WTC11 (cell line): ENCODE results near the gene SPTB. TPM values are rescaled to one million over a fixed set of nuclear protein-coding genes. Genes with fewer than 3 reads are reported as not detected.

Experiments used
- ATAC-seq: fragments of 200-7000 bp; cut with Tn5 transposase; 2 replicates; pipeline ENCODE4 v1.10.0; 2021; ENCODE audit warnings: mild to moderate bottlenecking, moderate library complexity
- CTCF ChIA-PET: fragments of 300-600 bp; sonication (Branson Sonifier 250); formaldehyde crosslinking; loops from one replicate; lab custom pipeline; 2021; ENCODE audit warnings: antibody characterized with exemption; lab: Charles Lee
- POLR2A ChIA-PET: fragments of 350-600 bp; sonication (Branson Sonifier 250); formaldehyde crosslinking; loops from one replicate; lab custom pipeline; 2021; ENCODE audit warnings: antibody characterized with exemption; lab: Charles Lee
- DNase-seq: peaks from one replicate; pipeline ENCODE4 v3.0.0; 2021; ENCODE audit warnings: low spot score
- H3K27ac Mint-ChIP-seq: 2 replicates; pipeline ENCODE4 v1.8.0; 2021; ENCODE audit warnings: mixed read lengths
- H3K27me3 Mint-ChIP-seq: 2 replicates; pipeline ENCODE4 v1.8.0; 2021; ENCODE audit warnings: low read depth, mild to moderate bottlenecking, moderate library complexity, mixed read lengths
- H3K36me3 Mint-ChIP-seq: 2 replicates; pipeline ENCODE4 v1.8.0; 2021; ENCODE audit warnings: mixed read lengths
- H3K4me1 Mint-ChIP-seq: 2 replicates; pipeline ENCODE4 v1.8.0; 2022; ENCODE audit warnings: mixed read lengths
- H3K4me3 Mint-ChIP-seq: 2 replicates; pipeline ENCODE4 v1.8.0; 2021; ENCODE audit warnings: mild to moderate bottlenecking, moderate library complexity, mixed read lengths
- H3K9me3 Mint-ChIP-seq: 2 replicates; pipeline ENCODE4 v1.8.0; 2021; ENCODE audit warnings: mixed read lengths
- FOXP1 ChIP-seq: sonication (generic); formaldehyde crosslinking; IDR thresholded peaks from 2 replicates; pipeline ENCODE4 v1.8.0; 2022; ENCODE audit warnings: missing genetic modification reagents, mild to moderate bottlenecking, moderate library complexity, borderline replicate concordance
- GTF2I ChIP-seq: fragments of 250-450 bp; sonication (Bioruptor Pico); conservative IDR thresholded peaks from 2 replicates; pipeline ENCODE4 v1.4.0; 2021; ENCODE audit warnings: mild to moderate bottlenecking
- IRF2 ChIP-seq: sonication (generic); formaldehyde crosslinking; IDR thresholded peaks from 2 replicates; pipeline ENCODE4 v1.8.0; 2022; ENCODE audit warnings: low read depth, missing genetic modification reagents, borderline replicate concordance
- JUN ChIP-seq: sonication (generic); formaldehyde crosslinking; IDR thresholded peaks from 2 replicates; pipeline ENCODE4 v1.8.0; 2023; ENCODE audit warnings: mild to moderate bottlenecking, missing genetic modification reagents
- MXD4 ChIP-seq: fragments of 250-450 bp; sonication (Bioruptor Pico); IDR thresholded peaks from 2 replicates; pipeline ENCODE4 v1.8.0; 2021; ENCODE audit warnings: mild to moderate bottlenecking, moderate library complexity, borderline replicate concordance
- NR2C2 ChIP-seq: sonication (generic); formaldehyde crosslinking; IDR thresholded peaks from 2 replicates; pipeline ENCODE4 v1.8.0; 2022; ENCODE audit warnings: mild to moderate bottlenecking, missing genetic modification reagents
- SMAD3 ChIP-seq: sonication (generic); formaldehyde crosslinking; IDR thresholded peaks from 2 replicates; pipeline ENCODE4 v1.8.0; 2022; ENCODE audit warnings: missing genetic modification reagents, mild to moderate bottlenecking, borderline replicate concordance
- TEAD4 ChIP-seq: sonication (generic); formaldehyde crosslinking; IDR thresholded peaks from 2 replicates; pipeline ENCODE4 v1.8.0; 2022; ENCODE audit warnings: mild to moderate bottlenecking, missing genetic modification reagents
- ZBTB21 ChIP-seq: sonication (generic); formaldehyde crosslinking; IDR thresholded peaks from 2 replicates; pipeline ENCODE4 v1.8.1; 2023; ENCODE audit warnings: mild to moderate bottlenecking, missing genetic modification reagents, borderline replicate concordance
- ZNF423 ChIP-seq: fragments of 250-450 bp; sonication (Bioruptor Pico); IDR thresholded peaks from 2 replicates; pipeline ENCODE4 v2.1.2; 2022; ENCODE audit warnings: mild to moderate bottlenecking, moderate library complexity
- total RNA-seq: library from RNA; stranded (reverse); gene quantifications from 3 replicates; pipeline ENCODE4 v1.2.3, GENCODE V29; 2021
- TF ChIP-seq, protein P1 (sequence below): fragments of 250-450 bp; sonication (Bioruptor Pico); IDR thresholded peaks from 2 replicates; pipeline ENCODE4 v1.9.0; 2021; ENCODE audit warnings: mild to moderate bottlenecking
- TF ChIP-seq, protein P2 (sequence below): fragments of 250-450 bp; sonication (Bioruptor Pico); conservative IDR thresholded peaks from 2 replicates; pipeline ENCODE4 v1.9.0; 2021; ENCODE audit warnings: mild to moderate bottlenecking
- TF ChIP-seq, protein P3 (sequence below): sonication (generic); formaldehyde crosslinking; IDR thresholded peaks from 2 replicates; pipeline ENCODE4 v1.8.0; 2023; ENCODE audit warnings: missing genetic modification reagents, mild to moderate bottlenecking, borderline replicate concordance
- TF ChIP-seq, protein P4 (sequence below): fragments of 250-450 bp; sonication (Bioruptor Pico); IDR thresholded peaks from 2 replicates; pipeline ENCODE4 v1.8.0; 2021; ENCODE audit warnings: mild to moderate bottlenecking
- TF ChIP-seq, protein P5 (sequence below): fragments of 250-450 bp; sonication (Bioruptor Pico); IDR thresholded peaks from 2 replicates; pipeline ENCODE4 v2.1.2; 2022; ENCODE audit warnings: mild to moderate bottlenecking, moderate library complexity
- TF ChIP-seq, protein P6 (sequence below): sonication (generic); formaldehyde crosslinking; IDR thresholded peaks from 2 replicates; pipeline ENCODE4 v1.8.1; 2023; ENCODE audit warnings: mild to moderate bottlenecking, missing genetic modification reagents, moderate library complexity
- TF ChIP-seq, protein P7 (sequence below): fragments of 250-450 bp; sonication (Bioruptor Pico); IDR thresholded peaks from 2 replicates; pipeline ENCODE4 v1.9.0; 2021; ENCODE audit warnings: mild to moderate bottlenecking, borderline replicate concordance

SPTB gene
- total RNA-seq, 1 experiment from 2014 or later, result 3.2 TPM

DNA sequence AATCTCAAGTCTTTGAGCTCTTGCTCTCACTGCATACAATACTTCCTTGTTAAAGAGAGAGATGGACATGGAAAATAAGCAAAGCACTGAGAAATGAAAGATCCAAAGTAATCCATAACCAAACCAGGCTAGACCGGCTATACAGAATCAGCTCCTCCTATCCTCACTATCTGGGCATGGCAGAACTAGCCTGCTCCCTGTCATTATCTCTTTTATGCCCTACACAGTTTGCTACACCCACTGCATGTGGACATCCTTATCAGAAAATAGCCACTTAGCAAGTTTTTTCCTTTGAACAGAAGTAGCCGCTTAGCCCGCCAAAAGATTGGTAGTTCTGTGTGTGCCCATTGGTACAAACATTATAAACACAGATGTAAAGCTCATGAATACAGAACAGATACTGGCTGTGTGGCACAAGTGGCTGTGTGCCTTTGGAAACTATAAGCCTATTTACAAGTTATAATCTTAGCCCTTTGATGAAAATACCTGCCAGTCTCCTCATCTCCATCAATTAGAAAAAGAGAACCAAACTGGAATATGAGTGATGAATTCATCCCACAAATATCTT, 34.7 kb downstream of the SPTB start (continued):
- TF ChIP-seq, protein P1, sequence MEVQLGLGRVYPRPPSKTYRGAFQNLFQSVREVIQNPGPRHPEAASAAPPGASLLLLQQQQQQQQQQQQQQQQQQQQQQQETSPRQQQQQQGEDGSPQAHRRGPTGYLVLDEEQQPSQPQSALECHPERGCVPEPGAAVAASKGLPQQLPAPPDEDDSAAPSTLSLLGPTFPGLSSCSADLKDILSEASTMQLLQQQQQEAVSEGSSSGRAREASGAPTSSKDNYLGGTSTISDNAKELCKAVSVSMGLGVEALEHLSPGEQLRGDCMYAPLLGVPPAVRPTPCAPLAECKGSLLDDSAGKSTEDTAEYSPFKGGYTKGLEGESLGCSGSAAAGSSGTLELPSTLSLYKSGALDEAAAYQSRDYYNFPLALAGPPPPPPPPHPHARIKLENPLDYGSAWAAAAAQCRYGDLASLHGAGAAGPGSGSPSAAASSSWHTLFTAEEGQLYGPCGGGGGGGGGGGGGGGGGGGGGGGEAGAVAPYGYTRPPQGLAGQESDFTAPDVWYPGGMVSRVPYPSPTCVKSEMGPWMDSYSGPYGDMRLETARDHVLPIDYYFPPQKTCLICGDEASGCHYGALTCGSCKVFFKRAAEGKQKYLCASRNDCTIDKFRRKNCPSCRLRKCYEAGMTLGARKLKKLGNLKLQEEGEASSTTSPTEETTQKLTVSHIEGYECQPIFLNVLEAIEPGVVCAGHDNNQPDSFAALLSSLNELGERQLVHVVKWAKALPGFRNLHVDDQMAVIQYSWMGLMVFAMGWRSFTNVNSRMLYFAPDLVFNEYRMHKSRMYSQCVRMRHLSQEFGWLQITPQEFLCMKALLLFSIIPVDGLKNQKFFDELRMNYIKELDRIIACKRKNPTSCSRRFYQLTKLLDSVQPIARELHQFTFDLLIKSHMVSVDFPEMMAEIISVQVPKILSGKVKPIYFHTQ (CRISPR knock-in tag), result no peak
- TF ChIP-seq SMAD3 (CRISPR knock-in tag), result no peak

DNA sequence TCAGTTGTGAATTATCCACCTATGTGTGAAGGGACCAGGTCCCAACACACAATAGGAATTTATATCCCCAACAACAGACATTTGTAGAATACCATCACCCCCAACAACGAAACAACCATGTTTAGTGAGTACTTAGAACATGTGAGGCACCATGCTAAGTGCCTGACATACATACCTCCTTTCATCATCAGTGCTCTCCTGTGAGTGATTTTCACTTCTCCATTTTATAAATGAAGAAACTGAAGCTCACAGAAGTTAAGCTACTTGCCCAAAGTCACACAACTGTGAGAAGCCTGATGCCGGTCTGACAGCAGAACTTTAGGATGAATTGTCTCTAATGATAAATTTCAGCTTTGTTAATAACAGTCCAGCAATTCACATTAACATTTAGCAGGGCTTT, 35.4 kb downstream of the SPTB start:
- ATAC-seq (no peak), DNase-seq (no peak)
- Mint-ChIP-seq H3K4me1 (peaks cover 29% of the 10 kb centered on the region), H3K36me3 (no peaks in the 10 kb centered on the region), H3K4me3 (no peak overlapping the region), H3K27ac (no peak overlapping the region), H3K9me3 (peaks cover under 1% of the 10 kb centered on the region; the same call in 1 of the 2 replicates), H3K27me3 (no peaks in the 10 kb centered on the region; the same call in 1 of the 2 replicates)
- TF ChIP-seq, protein P2, sequence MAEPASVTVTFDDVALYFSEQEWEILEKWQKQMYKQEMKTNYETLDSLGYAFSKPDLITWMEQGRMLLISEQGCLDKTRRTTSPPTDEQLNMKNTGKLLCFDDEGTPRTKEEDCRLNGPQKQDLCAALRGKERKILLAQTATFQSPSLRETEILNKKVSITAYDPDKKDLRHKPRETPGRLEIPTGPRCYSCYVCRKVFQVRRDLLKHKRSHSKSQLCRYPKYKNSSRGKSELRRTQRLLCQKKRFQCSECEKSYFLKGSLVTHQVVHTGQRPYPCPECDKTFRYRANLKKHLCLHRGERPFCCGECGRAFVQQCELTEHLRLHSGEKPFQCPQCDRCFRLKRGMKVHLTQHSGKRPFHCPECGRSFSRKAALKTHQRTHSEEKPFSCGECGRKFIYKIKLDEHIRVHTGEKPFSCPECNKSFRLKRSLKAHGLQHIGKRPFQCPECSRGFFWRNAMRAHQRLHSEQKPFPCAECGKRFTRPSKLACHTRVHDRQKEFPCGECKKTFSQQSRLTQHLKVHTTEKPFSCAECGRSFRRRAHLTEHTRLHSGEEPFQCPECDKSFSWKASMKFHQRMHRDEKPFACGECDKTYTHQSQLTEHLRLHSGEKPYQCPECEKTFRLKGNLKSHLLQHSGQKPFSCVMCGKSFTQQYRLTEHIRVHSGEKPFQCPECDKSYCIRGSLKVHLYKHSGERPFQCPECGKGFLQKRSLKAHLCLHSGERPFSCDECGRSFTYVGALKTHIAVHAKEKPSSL, result no peak
- TF ChIP-seq, protein P3, sequence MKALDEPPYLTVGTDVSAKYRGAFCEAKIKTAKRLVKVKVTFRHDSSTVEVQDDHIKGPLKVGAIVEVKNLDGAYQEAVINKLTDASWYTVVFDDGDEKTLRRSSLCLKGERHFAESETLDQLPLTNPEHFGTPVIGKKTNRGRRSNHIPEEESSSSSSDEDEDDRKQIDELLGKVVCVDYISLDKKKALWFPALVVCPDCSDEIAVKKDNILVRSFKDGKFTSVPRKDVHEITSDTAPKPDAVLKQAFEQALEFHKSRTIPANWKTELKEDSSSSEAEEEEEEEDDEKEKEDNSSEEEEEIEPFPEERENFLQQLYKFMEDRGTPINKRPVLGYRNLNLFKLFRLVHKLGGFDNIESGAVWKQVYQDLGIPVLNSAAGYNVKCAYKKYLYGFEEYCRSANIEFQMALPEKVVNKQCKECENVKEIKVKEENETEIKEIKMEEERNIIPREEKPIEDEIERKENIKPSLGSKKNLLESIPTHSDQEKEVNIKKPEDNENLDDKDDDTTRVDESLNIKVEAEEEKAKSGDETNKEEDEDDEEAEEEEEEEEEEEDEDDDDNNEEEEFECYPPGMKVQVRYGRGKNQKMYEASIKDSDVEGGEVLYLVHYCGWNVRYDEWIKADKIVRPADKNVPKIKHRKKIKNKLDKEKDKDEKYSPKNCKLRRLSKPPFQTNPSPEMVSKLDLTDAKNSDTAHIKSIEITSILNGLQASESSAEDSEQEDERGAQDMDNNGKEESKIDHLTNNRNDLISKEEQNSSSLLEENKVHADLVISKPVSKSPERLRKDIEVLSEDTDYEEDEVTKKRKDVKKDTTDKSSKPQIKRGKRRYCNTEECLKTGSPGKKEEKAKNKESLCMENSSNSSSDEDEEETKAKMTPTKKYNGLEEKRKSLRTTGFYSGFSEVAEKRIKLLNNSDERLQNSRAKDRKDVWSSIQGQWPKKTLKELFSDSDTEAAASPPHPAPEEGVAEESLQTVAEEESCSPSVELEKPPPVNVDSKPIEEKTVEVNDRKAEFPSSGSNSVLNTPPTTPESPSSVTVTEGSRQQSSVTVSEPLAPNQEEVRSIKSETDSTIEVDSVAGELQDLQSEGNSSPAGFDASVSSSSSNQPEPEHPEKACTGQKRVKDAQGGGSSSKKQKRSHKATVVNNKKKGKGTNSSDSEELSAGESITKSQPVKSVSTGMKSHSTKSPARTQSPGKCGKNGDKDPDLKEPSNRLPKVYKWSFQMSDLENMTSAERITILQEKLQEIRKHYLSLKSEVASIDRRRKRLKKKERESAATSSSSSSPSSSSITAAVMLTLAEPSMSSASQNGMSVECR (CRISPR knock-in tag), result no peak
- no peak for TF ChIP-seq MXD4
- TF ChIP-seq IRF2 (CRISPR knock-in tag), result no peak
- TF ChIP-seq FOXP1 (CRISPR knock-in tag), result no peak
- no peak for TF ChIP-seq NR2C2 (CRISPR knock-in tag)
- TF ChIP-seq, protein P4, sequence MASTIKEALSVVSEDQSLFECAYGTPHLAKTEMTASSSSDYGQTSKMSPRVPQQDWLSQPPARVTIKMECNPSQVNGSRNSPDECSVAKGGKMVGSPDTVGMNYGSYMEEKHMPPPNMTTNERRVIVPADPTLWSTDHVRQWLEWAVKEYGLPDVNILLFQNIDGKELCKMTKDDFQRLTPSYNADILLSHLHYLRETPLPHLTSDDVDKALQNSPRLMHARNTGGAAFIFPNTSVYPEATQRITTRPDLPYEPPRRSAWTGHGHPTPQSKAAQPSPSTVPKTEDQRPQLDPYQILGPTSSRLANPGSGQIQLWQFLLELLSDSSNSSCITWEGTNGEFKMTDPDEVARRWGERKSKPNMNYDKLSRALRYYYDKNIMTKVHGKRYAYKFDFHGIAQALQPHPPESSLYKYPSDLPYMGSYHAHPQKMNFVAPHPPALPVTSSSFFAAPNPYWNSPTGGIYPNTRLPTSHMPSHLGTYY (CRISPR knock-in tag), result no peak
- no peak for TF ChIP-seq ZBTB21
- TF ChIP-seq, protein P5, sequence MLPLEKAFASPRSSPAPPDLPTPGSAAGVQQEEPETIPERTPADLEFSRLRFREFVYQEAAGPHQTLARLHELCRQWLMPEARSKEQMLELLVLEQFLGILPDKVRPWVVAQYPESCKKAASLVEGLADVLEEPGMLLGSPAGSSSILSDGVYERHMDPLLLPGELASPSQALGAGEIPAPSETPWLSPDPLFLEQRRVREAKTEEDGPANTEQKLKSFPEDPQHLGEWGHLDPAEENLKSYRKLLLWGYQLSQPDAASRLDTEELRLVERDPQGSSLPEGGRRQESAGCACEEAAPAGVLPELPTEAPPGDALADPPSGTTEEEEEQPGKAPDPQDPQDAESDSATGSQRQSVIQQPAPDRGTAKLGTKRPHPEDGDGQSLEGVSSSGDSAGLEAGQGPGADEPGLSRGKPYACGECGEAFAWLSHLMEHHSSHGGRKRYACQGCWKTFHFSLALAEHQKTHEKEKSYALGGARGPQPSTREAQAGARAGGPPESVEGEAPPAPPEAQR, result no peak
- no peak for TF ChIP-seq JUN (CRISPR knock-in tag)
- TF ChIP-seq, protein P6, sequence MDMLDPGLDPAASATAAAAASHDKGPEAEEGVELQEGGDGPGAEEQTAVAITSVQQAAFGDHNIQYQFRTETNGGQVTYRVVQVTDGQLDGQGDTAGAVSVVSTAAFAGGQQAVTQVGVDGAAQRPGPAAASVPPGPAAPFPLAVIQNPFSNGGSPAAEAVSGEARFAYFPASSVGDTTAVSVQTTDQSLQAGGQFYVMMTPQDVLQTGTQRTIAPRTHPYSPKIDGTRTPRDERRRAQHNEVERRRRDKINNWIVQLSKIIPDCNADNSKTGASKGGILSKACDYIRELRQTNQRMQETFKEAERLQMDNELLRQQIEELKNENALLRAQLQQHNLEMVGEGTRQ (CRISPR knock-in tag), result no peak
- no peak for TF ChIP-seq GTF2I
- TF ChIP-seq, protein P7, sequence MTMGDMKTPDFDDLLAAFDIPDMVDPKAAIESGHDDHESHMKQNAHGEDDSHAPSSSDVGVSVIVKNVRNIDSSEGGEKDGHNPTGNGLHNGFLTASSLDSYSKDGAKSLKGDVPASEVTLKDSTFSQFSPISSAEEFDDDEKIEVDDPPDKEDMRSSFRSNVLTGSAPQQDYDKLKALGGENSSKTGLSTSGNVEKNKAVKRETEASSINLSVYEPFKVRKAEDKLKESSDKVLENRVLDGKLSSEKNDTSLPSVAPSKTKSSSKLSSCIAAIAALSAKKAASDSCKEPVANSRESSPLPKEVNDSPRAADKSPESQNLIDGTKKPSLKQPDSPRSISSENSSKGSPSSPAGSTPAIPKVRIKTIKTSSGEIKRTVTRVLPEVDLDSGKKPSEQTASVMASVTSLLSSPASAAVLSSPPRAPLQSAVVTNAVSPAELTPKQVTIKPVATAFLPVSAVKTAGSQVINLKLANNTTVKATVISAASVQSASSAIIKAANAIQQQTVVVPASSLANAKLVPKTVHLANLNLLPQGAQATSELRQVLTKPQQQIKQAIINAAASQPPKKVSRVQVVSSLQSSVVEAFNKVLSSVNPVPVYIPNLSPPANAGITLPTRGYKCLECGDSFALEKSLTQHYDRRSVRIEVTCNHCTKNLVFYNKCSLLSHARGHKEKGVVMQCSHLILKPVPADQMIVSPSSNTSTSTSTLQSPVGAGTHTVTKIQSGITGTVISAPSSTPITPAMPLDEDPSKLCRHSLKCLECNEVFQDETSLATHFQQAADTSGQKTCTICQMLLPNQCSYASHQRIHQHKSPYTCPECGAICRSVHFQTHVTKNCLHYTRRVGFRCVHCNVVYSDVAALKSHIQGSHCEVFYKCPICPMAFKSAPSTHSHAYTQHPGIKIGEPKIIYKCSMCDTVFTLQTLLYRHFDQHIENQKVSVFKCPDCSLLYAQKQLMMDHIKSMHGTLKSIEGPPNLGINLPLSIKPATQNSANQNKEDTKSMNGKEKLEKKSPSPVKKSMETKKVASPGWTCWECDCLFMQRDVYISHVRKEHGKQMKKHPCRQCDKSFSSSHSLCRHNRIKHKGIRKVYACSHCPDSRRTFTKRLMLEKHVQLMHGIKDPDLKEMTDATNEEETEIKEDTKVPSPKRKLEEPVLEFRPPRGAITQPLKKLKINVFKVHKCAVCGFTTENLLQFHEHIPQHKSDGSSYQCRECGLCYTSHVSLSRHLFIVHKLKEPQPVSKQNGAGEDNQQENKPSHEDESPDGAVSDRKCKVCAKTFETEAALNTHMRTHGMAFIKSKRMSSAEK (CRISPR knock-in tag), result no peak
- no peak for TF ChIP-seq TEAD4
- TF ChIP-seq ZNF423 (CRISPR knock-in tag), result no peak
- ChIA-PET CTCF (interaction anchor here (0.6 to 2.2 kb wide), 6 partner anchors 16 to 625 kb away, joined by 3 to 10 read pairs (median 4); partner anchors contain the start of gene SPTB), POLR2A (no interaction called here)
